HPDE6-E6E7 (cell line): ENCODE results near the gene CADPS.

ENCODE experiments used
- DNase-seq: peaks from one replicate; pipeline ENCODE4 v3.0.0; 2011; ENCODE audit warnings: missing footprints; ENCODE audit errors: extremely low spot score

The CADPS gene

DNA sequence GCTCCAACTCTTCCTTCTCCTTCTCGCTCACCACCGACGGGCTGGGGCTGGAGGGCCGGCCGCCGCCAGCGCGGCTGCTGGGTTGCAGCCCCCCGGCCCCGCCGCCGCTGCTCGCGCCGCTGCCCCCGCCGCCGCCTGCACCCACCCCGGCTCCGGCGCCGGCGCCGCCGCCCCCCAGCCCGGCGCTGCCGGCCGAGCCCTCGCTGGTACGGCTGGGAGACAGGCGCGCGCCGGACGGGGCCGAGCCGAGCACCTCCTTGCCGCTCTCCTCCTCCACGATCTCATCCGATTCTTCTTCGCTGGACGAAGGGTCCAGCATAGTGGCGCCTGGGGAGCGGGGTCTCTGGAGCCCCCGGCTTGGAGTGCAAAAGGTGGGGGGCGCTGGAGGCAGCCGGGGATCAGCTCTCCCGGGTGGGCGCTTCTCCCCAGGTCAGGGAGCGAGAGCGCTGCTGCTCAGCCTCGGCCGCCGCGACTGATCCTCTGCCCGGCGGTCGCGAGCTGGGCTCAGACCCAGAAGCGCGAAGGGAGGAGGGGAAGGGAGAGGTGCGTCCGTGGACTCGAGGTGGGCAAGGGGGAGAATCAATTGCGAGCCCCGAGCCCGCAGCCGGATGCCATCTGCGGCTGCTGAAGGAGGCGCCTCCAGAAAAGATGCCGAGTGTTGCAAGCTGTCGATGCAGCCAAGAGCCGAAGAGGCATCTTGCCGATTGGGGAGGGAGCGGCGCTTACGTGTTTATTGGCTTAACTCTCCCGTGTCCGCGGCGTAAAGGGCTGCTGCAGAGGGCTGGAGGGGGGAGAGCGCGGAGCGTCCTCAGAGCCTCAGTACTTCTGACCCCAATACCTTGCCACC is at the start of gene CADPS:
Gene CADPS (minus strand): TSS at position 706 of the 847 bp plus-strand sequence. CDS start 387 bp downstream, at position 319.
- no peak for DNase-seq

DNA sequence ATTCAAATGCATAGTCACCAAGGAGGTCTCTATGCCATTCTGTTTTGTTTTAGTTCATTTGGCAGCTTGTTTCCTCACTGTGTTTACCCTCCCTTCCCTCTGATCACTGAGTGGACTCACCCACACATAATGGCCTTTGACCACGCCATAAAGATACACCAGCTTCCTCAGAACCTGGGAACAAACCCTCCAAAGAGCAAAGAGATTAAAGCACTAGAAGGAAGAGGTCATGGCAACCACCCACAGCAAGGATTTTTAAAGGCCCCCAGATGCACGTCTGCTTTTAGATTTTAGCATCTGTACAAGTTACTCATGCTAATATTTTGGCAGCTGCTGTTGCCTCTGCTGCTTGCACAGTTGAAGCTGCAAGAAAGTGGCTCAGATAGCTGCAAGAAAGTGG is 47.9 kb upstream of the CADPS start:
- no peak for DNase-seq

DNA sequence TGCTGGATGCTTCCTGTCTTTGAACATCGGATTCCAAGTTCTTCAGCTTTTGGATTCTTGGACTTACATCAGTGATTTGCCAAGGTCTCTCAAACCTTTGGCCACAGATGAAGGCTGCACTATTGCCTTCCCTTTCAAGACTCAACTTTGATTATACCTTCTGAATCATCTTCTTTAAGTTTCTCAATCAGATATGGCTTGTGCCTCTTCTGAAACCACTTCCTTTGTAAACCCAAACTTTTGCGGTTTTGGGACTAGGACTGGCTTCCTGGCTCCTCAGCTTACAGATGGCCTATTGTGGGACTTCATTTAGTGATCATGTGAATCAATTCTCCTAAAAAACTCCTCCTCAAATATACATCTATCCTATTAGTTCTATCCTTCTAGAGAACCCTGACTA is 47.1 kb upstream of the CADPS start:
- no peak for DNase-seq

DNA sequence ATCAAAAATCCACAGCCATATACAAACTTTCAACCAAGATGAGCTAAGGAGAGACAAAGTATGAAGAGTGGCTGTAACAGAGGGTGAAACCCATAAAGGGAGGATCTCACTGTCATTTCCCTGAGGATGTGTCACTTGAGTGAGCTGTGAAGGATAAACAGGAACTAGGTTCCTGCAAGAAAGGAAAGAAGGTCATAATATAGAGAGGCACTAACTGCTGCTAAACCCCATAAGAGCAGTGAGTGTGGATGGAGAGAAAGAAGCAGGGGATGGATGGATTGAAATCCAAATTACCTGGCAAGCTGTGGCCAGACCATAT is 45.2 kb upstream of the CADPS start:
- DNase-seq, result no peak

DNA sequence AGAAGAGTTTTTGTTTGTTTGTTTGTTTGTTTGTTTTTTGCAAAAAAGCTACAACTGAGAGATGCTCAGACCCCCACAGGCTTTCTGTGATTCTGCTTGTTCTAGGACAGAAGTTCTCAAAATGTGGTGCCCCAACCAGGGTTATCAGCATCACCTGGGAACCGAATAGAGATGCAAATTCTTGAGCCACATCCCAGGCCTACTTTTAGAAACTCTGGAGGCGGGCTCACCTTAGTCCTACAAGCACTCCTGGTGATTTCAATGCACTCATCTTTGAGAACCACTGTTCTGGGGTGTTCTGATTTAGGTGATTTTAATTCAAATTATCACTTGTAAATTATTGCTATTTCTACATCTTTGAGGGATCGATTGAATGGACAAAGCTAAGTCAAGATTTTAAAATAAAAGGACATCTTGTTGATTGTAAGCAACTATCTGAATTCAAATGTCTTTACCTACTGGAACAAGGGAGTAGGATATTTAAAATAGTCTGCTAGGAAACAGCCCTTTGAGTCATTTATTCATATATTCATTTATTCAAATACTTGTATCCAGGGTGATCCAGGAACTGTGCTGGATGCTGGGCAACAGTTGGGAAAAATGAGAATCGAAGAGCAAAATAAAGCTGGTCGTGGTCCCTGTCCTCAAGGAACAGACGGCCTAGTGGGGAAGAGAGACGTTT is 44.7 kb upstream of the CADPS start:
- DNase-seq, result no peak

DNA sequence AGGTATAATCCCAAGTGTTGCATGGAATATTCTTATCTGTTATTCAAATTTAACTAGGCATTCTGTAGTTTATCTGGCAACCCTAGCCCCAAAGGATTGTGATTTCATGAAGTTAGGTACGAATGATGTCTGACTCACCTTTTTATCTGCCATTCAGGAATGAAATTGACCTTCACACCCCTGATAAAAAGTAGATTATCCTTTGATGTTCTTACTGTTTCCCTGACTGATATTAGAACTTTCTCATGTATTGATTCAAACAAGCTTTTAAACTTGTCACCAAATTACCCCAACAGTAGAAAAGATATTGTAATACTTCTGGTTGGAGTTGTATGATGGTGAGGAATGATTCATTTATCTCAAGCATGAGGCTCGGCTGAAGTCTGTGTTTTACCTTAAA is 43.6 kb upstream of the CADPS start:
- DNase-seq, result no peak

DNA sequence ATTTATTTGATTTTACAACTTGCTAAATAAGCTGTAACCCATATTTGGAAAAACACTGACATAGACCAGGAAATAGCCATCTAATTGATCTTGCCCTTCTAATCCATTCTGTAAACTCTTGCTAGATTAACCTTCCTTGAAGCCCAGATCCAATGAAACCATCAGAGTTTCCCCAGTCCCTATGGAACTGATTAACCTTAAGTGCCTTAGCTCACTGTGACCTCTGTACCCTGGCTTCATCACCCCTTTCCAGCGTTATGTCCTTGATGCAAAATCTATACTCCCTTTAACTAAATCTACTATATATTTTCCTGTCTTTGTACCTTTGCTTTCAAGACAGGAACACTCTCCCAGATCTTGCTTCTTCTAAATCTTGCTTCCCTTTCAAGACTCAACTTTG is 42.9 kb upstream of the CADPS start:
- no peak for DNase-seq

DNA sequence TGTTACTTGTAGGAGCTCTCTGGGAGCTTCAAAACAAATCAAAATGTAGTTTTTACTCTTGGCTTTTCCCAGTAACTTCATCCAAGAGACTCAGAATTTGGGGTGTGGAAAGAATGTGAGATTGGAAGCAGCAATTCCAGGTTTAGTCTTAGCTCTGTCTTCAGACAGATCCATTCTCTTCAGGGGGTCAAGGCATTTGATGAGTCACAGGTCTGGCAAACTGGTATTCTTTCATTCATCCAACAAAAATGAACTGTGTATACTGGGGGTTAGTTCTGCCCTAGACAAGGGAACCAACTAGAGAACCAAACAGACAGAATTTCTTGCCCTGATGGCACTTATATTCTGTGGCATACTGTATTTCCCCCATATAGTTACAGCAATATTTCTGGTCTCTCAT is 36.3 kb upstream of the CADPS start:
- DNase-seq, result no peak

DNA sequence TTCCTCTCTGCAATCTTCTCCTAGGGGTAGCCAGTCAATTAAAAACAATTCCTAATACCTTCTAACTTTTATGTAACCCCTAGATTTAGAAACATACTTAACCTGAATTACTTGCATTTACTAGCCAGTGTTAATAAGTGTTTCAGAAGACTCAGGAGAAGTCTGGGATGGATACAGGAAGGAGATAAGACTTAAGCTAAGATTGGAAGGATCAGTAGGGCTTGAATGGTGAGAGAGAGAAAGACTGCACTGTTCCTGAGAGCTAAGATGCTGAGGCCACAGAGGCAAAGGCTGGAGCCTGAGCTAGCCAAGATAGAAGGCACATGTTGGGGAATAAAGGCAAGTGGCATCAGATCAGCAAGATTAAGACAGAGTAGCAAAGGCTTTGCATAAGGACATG is 30.1 kb upstream of the CADPS start:
- no peak for DNase-seq

DNA sequence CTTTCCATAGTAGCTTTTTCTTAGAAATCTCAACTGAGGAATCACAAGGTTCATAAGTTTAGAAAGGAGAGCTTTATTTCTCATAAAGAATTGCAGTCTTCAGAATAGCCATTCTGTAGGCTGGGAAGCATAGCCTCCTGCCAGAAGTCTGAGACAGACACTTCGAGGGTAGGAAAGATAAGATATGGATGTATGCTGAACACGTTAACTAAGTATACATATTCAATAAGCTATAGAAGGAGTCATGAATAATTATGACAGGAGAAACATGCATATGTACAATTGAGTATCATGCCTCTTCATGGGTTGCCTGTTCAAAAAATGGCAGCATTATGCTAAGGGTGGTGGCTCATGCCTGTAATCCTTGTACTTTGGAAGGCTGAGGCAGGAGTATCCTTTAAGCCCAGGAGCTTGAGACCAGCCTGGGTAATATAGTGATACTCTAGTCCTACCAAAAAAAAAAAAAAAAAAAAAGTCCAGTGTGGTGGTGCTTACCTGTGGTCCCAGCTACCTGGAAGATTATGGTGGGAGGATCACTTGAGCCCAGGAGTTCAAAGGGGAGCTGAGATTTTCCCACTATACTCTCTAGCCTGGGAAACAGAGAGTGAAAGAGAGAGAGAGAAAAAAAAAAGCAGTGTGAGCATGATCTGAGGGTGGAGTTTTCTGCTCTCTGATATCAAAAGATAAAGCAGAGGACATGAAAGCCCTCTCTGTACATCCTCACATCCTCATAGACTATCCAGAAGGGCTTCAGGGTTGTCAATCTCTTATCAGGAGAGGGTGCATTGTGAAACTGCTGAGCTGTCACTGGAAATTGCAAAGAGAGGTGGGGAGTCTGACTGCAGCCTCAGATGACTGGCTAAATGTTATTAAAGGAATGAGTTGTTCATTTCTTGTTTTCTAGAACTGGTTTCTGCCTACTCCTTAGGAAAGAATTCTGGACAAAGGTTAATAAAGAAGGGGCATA is 23.6 kb upstream of the CADPS start:
- no peak for DNase-seq

DNA sequence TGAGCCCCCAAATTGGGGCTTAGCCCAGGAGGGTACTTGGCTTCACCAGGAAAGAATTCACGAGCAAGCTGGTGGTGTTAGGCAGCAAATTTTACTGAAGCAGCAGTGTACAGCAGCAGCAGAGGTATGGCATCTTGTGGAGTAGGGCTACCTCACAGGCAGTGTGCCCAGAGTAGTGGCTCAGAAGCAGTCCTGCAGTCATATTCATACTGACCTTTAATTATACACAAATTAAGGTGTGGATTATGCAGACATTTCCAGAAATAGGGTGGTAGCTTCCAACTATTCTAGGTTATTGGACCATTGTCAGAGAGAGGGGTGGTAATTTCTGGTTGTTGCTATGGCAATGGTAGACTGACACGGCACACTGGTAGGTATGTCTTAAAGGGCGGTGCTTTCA is 20.7 kb upstream of the CADPS start:
- no peak for DNase-seq

DNA sequence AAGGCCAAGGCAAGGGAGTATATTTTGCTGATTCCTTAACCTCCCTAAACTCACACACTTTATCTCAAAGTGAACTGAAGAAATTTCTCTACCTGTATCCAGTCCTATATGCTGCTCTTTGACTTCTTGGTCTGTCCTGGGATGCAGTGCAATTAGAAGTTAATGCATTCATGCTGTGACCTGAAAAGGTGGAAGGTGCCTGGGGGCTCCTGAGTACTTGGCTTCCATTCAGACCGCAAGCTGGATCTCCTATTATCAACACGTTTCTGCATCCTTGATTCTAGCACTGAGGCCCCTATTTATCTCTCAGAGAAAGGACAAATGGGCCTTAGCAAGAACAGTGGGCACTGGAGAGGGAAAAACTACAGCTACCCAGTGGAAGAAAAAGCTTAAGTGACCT is 17.7 kb upstream of the CADPS start:
- no peak for DNase-seq

DNA sequence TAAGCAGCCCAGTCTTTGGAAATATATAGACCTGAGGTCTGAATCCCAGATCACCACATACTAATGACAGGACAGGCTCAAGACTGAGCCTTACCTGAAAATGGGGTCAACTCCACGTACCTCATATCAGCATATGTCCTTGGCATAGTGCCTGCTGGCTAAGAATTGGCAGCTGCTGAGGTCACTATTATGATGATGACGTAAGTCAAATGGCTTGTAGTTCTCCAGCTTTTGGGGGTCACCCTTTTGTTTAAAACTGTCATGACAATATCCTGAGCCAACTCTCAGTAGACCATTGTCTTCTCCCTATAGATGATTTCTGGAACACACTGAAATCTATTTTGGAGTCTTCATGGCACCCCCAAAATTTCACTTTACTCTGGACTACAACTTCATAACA is 16.8 kb upstream of the CADPS start:
- no peak for DNase-seq

DNA sequence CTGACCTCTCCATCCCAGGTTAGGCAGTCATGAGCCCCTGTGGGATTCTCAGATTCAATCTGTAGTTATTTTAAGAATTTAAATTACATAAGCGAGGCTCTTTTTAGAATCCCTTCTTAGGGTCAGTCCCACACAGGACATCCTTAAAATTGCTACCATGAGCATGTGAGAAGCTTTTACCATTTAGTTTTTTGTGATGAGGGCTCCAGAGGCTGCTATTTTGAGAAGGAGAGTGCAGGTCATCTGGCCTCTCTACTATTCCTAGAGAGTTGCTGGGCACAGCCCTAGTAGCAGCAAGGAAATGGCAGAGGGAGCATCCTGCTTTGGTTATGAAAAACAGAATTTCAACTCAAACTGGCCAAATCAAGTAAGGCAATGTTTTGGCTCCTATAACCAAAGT is 13.6 kb upstream of the CADPS start:
- DNase-seq, result no peak

DNA sequence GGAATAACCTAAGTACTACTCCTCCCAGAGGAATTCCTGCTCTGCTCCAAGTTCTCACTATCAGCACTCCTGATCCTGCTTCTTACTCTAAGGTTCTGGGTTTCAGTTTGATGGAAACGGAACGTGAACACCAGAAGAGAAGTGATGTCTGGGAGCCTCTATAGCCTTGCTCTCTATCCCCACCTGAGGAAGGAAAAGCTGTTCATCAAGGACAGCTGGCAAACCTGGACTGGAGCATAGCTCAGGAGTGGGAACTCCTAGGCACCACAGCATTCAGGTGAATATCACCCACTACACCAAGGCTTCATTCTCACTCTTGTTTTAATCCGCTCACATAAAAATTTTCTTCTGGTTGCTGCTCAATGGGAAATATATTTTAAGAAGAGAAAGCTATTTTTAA is 13.0 kb upstream of the CADPS start:
- no peak for DNase-seq

DNA sequence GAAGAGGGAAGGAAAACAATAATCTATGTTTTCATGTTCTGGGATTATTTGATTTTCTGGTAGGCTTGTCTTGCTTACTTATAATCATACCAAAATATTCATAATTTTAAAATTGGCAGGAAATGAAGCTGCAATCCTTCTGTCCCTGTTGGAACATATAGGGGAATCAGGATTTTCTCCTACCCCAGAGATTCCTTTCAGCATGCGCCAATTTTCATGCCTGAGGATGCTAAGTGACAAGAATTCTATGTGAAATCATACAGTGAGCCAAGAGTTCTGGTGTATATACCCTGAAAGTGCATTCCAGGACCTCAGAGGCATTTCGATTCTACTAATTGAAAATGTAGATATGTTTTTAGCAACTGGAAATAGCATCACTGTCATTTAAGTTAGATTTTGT is 9.9 kb upstream of the CADPS start:
- no peak for DNase-seq

DNA sequence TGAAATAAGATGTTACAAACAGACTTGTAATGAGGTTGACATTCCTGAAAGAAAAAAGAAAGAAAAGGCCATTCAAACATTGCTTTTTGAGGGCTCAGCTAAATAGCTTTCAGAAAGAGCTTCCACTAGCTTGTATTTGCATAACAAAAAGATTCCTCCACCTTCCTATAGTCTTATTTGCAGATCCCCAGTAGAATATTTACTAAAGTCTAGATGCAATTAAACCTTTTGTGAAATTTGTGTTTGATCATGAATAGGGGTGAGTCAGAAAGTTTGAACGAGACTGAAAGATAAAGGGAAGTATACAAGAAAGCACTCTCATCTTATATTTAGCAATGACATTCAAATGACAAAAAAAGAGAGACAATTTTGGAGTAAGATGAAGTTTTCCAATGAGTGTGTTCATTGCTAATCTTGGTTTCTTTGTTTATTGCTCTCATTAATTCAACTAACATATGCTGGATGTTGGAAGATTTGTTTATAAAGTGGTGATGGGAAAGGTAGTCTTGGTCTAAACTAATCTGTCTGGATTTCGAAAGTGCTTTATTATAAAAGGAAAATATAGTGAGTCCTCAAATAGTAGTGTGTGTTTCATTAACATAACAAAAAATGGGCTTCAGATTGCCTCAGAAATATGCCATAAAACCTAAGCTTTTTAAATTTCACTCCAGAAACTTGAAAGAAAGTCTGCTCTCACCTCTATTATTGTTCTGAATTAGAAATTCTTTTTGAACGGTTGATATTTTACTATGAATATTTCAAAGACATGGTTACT is 9.1 kb upstream of the CADPS start:
- no peak for DNase-seq

DNA sequence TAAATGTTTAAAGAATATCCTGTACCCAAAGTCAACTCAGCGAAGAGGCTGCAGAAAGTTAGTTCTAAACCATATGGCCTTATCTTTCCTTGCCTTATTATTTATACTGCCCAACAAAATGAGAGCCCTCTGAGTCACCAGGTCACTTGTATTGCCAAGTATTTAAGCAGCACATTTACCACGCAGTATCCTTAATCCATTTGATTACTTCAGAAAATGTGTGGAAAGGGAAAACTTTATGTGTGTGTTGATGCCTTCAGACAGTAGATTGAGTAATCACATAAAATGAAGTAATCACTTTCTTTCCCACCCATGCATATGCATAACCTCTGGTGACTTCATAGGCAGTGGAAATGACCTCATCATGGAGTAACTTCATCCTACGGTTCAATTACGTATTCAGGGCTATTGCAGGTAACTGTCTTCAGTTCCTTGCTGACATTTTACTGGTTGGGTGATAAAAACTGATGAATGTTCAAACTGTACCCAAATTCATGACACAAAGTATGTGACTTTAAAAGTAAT is 7.5 kb upstream of the CADPS start:
- DNase-seq, result no peak

DNA sequence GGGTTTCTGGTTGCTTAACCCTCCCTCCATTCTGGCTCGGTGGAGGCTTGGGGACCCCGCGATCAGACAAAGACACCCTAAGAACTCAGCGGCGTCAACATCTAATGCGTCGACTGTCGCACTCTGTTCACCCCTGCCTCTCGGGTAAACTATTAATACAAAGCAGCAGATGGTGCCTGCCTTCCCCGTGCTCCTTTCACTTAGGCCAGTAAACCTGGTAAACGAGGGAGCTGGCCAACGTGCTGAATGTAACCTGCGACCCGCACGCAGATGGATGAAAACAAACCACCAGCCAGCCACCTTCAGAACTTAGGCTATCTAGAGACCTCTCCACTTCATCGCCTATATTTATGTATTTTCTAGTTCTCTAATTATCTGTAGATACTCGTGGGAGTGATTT is 848 bp upstream of the CADPS start:
- no peak for DNase-seq

DNA sequence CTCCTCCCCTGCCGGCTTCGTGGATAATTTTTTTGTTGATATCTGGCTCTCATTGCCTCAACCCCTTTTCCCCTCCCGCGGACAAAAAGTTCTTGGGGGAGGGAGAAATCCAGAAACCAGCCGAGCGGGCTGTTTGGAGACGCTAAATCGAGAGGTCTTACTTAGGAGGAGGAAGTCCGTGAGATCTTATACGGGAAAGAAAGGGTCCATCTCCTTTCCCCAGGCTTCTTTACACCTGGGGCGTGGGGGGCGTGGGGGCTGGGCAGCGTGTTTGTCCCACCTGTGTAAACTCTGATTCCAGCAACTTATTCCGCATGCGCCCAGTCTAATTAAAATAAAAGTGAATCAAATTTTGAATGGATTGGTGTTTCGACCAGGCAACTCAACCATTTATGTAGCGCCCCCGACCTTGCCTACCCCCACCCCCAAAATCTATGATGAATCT is 364 bp upstream of the CADPS start:
- no peak for DNase-seq
